Measurements from ENCODE around the gene MOSPD3. TPM values are rescaled to one million over a fixed set of nuclear protein-coding genes. Genes with fewer than 3 reads are reported as not detected.

The MOSPD3 gene
- total and polyA plus RNA-seq, 2 of the 8 experiments (the other 6 are each of a cell fraction or from before 2014, with no cell fraction given), result 20.7 to 21.4 TPM

DNA sequence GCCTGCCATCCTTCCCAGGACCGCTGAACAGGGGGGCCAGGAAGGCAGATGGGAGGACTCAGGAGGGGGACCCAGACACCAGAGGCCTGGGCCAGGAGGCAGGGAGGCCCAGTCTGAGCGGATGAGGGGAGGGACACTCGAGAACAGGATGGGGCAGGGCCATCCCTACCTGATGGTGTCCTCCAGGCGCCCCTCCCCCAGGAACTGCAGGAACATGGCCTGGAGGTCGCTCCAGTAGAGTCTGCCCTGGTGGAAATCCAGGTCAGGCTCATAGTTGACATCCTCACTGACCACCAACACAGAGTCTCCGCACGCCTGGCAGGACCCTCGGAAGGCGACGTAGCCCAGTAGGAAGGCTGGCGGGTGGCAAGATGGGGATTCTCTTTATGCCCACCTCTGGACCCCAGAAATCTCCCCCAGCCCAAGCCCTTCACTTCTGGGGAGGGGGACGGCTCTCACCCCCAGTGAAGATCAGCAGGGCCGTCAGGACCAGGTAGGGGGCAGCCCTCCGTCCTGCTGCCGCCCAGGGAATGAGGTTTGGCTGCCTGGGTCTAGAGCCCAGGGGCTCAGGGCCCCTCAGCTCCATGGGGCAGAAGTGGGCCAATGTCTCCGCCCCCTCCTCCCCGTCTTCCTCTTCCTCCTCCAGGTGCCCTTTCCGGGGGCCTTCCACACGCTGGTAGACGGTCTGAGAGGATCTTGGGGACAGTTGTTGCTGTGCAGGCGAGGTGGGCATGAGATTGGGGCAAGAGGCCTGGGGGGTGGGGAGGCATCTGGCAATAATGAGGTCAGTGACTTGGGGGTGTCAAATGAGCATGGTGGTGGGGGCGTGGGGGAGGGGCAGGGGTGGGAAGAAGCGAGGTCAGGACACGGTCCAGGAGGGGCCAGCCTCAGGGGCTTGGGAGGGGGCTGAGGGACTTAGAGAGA is 28.4 kb downstream of the MOSPD3 start:
- no peak overlapping the region for H3K14ac ChIP-seq (ENCODE audit: insufficient read length)
- 0 out of 2 replicates have a peak overlapping the region, but pooled peaks have one; percentile 24 for H2BK5ac ChIP-seq (ENCODE audit: low read depth, low read length)
- H4K20me1 ChIP-seq (replicated peaks in 1 of 2; ENCODE audit: control insufficient read depth in 1 of 2, insufficient read depth in 2 of 2, low read length in 2 of 2), result no peaks in the 10 kb centered on the region
- no peak overlapping the region for H2BK15ac ChIP-seq (ENCODE audit: low read length)
- no peak overlapping the region for H2BK20ac ChIP-seq (ENCODE audit: low read length)
- H4K5ac ChIP-seq (ENCODE audit: insufficient read length, low read depth, low read length), result no peak overlapping the region
- H3K18ac ChIP-seq (ENCODE audit: extremely low read depth, low read length), result no peak overlapping the region; the same call in 1 of the 2 replicates
- 90% methylated on average over 18 of the region's 24 CpGs; no CpG with 5 or more reads in 1 of the 2 experiments for WGBS, 2 experiments (ENCODE audit: extremely low coverage in 1 of 2, insufficient coverage in 1 of 2, insufficient read length in 1 of 2, insufficient replicate concordance in 2 of 2, low coverage in 1 of 2, low lambda C conversion rate in 2 of 2, missing lambda C conversion rate in 1 of 2)
- H3K4me2 ChIP-seq (ENCODE audit: insufficient read depth in 1 of 2, low read depth in 2 of 2, low read length in 2 of 2), result no peak overlapping the region
- H2AK5ac ChIP-seq (ENCODE audit: low read depth, low read length), result no peak overlapping the region; the same call in 1 of the 2 replicates
- H4K91ac ChIP-seq (replicated peaks; ENCODE audit: insufficient read length, low read length), result no peak overlapping the region
- peaks cover 0 to 25% (median 16%) of the 10 kb centered on the region in 4 experiments; a peak in 6 of 7 replicates for H3K4me1 ChIP-seq (replicated peaks in 1 of 4; ENCODE audit: control insufficient read depth in 3 of 4, insufficient read depth in 4 of 4, low read length in 3 of 4)
- H3K27ac ChIP-seq (ENCODE audit: low read depth, low read length), result no peak overlapping the region
- no peaks in the 10 kb centered on the region for H3K79me2 ChIP-seq (ENCODE audit: control insufficient read depth in 1 of 2, insufficient read depth in 2 of 2, low read length in 2 of 2)
- DNase-seq (ENCODE audit: low read depth in 1 of 2, low spot score in 2 of 2) (no peak), FAIRE-seq (no peak)
- no peak overlapping the region for H3K9ac ChIP-seq (replicated peaks in 1 of 4; ENCODE audit: extremely low read depth in 1 of 4, low read depth in 3 of 4, low read length in 3 of 4)
- CTCF ChIA-PET (ENCODE audit: partially characterized antibody), result interaction anchor here (0.6 to 3.9 kb wide), 8 partner anchors 11 to 725 kb away, joined by 3 to 28 read pairs (median 3); partner anchors contain the start of genes MOSPD3 and SRRT
- H2BK12ac ChIP-seq (ENCODE audit: low read depth, low read length), result peak overlapping the region; percentile 50; the same call in 1 of the 2 replicates
- H3K27me3 ChIP-seq (replicated peaks in 1 of 4; ENCODE audit: control insufficient read depth in 3 of 4, extremely low read depth in 1 of 4, insufficient read depth in 3 of 4, low read length in 3 of 4), result no peaks in the 10 kb centered on the region
- no peak overlapping the region for H4K8ac ChIP-seq (ENCODE audit: extremely low read depth, insufficient read depth, low read length)
- no peak for TF ChIP-seq NANOG (IDR thresholded peaks at IDR 0.05; ENCODE audit: insufficient read depth, low read depth, low read length, poor library complexity, severe bottlenecking)
- H3K23me2 ChIP-seq (ENCODE audit: low read depth, low read length), result peaks cover 2% of the 10 kb centered on the region; the same call in 1 of the 2 replicates
- H3K23ac ChIP-seq (ENCODE audit: insufficient read length), result no peak overlapping the region
- no peaks in the 10 kb centered on the region for H3K9me3 ChIP-seq (ENCODE audit: insufficient read depth in 2 of 2, low read depth in 1 of 2, low read length in 1 of 2)
- H3K56ac ChIP-seq (replicated peaks; ENCODE audit: insufficient read length, low read depth, low read length), result no peak overlapping the region
- no peaks in the 10 kb centered on the region for H3K36me3 ChIP-seq (ENCODE audit: control insufficient read depth in 2 of 4, insufficient read depth in 4 of 4, low read length in 3 of 4)
- no peak overlapping the region for H3K4ac ChIP-seq (replicated peaks; ENCODE audit: insufficient read length, low read depth, low read length)
- POLR2A ChIA-PET (ENCODE audit: partially characterized antibody), result interaction anchor here (0.7 to 1.8 kb wide), 4 partner anchors 8 to 14 kb away, joined by 3 to 4 read pairs (median 4); no protein-coding TSS in a partner anchor
- no peak overlapping the region for H3K4me3 ChIP-seq (ENCODE audit: extremely low read depth in 1 of 4, insufficient read depth in 2 of 4, low read depth in 3 of 4, low read length in 4 of 4)
- no peaks in the 10 kb centered on the region; the same call in 1 of the 2 replicates for H3K79me1 ChIP-seq (ENCODE audit: low read depth, low read length)
- H2AFZ ChIP-seq (ENCODE audit: low read length), result no peak overlapping the region
- H2BK120ac ChIP-seq (replicated peaks; ENCODE audit: low read depth, low read length), result no peak overlapping the region
